ENCODE measurements around the gene VPS8.

VPS8 gene

DNA sequence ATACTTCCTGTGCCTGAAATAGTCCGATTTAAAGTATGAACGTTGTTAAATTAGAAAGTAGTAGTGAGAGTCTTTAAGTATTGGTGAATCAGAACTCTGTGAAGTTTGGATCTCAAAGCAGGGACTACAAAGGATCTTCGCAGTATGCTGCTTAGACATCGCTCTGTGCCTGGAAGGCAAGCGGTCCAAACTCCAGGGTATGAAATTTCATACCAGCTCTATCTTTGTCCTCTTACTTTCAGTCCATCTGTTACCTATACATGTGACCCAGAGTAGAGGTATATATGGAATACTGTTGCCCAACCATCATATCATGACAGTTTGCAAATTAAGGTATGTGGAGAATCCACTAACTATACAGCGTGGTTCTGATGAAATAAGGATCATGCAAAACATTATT, 34.5 kb downstream of the VPS8 start:
- ATAC-seq = no peak
- TF ChIP-seq RARB (CRISPR knock-in tag; IDR thresholded peaks at IDR 0.05) = no peak
- TF ChIP-seq ISL1 (CRISPR knock-in tag; IDR thresholded peaks at IDR 0.05) = no peak
- TF ChIP-seq POU6F1 (CRISPR knock-in tag; IDR thresholded peaks at IDR 0.05; ENCODE audit: borderline replicate concordance, low read depth) = no peak
- TF ChIP-seq PATZ1 (CRISPR knock-in tag; IDR thresholded peaks at IDR 0.05; ENCODE audit: borderline replicate concordance) = no peak
- TF ChIP-seq GLIS3 (CRISPR knock-in tag; IDR thresholded peaks at IDR 0.05) = no peak
- TF ChIP-seq, protein P1, sequence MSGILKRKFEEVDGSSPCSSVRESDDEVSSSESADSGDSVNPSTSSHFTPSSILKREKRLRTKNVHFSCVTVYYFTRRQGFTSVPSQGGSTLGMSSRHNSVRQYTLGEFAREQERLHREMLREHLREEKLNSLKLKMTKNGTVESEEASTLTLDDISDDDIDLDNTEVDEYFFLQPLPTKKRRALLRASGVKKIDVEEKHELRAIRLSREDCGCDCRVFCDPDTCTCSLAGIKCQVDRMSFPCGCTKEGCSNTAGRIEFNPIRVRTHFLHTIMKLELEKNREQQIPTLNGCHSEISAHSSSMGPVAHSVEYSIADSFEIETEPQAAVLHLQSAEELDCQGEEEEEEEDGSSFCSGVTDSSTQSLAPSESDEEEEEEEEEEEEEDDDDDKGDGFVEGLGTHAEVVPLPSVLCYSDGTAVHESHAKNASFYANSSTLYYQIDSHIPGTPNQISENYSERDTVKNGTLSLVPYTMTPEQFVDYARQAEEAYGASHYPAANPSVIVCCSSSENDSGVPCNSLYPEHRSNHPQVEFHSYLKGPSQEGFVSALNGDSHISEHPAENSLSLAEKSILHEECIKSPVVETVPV (CRISPR knock-in tag; IDR thresholded peaks at IDR 0.05) = no peak
- TF ChIP-seq ZNF8 (CRISPR knock-in tag; IDR thresholded peaks at IDR 0.05) = no peak

DNA sequence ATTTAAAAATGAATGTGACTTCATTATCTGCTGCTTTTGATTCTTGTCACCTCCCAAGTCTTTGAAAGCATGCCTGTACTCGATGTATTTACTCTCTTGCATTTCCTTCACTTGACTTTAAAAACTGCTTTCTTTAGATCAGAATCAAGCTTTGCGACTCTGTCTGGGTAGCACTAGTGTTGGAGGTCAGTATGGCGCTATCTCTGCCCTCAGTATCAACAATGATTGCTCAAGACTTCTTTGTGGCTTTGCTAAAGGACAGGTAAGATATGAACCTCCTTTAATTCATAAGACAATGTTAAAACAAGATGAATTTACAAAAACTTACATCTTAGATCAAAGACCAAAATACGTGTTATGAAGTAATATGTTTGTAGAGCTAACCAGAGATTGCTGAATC, 37.0 kb downstream of the VPS8 start:
- no peak for ATAC-seq
- TF ChIP-seq ISL1 (CRISPR knock-in tag; IDR thresholded peaks at IDR 0.05) (no peak), ZFP3 (CRISPR knock-in tag; IDR thresholded peaks at IDR 0.05) (no peak), ARNTL (CRISPR knock-in tag; IDR thresholded peaks at IDR 0.05; ENCODE audit: borderline replicate concordance, low read depth) (no peak), PPARA (CRISPR knock-in tag; IDR thresholded peaks at IDR 0.05; ENCODE audit: borderline replicate concordance) (no peak)

DNA sequence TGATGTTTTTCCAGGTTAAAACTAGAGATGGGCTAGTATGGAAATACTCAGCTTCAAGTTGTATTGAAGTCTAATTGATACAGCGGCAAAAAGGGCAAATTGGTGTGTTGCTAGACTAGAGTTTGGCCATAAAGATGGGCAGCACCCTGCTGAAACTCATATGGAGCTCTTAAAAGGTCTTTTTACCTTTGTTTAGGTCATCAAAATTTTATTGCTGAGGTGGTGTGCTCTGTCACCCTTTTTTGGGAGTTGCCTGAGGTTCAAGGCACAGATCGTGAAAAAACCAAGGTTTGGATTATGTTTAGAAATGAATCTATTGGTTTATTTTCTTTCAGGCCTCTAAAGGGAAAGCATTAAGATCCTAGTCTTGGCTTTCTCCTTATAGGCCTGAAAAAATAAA, 38.2 kb downstream of the VPS8 start:
- ATAC-seq = no peak
- TF ChIP-seq ZFP3 (CRISPR knock-in tag; IDR thresholded peaks at IDR 0.05) (no peak), SNAI2 (CRISPR knock-in tag; IDR thresholded peaks at IDR 0.05) (no peak), PATZ1 (CRISPR knock-in tag; IDR thresholded peaks at IDR 0.05; ENCODE audit: borderline replicate concordance) (no peak), ZNF70 (CRISPR knock-in tag; IDR thresholded peaks at IDR 0.05) (no peak), CSDC2 (CRISPR knock-in tag; IDR thresholded peaks at IDR 0.05) (no peak), OSR1 (CRISPR knock-in tag; IDR thresholded peaks at IDR 0.05) (no peak), TSHZ2 (CRISPR knock-in tag; IDR thresholded peaks at IDR 0.05) (no peak), PPARA (CRISPR knock-in tag; IDR thresholded peaks at IDR 0.05; ENCODE audit: borderline replicate concordance) (no peak)
- TF ChIP-seq, protein P1 (CRISPR knock-in tag; IDR thresholded peaks at IDR 0.05) = no peak

- TF ChIP-seq ZNF70 (CRISPR knock-in tag; IDR thresholded peaks at IDR 0.05) (no peak), PATZ1 (CRISPR knock-in tag; IDR thresholded peaks at IDR 0.05; ENCODE audit: borderline replicate concordance) (no peak), ZFP3 (CRISPR knock-in tag; IDR thresholded peaks at IDR 0.05) (no peak), PPARA (CRISPR knock-in tag; IDR thresholded peaks at IDR 0.05; ENCODE audit: borderline replicate concordance) (no peak), RARB (CRISPR knock-in tag; IDR thresholded peaks at IDR 0.05) (no peak)
- no peak for ATAC-seq
Observed at GRCh38 chr3:184857099-184857498, 45.1 kb downstream of the VPS8 start.
